ENCODE results near the gene ADAMTS9.
A peak's percentile ranks its signal among the peaks of the same experiment; 100 is the strongest.
"Not testable (repeated sequence)": the region's sequence is repeated elsewhere in the genome, so short reads cannot be mapped to it uniquely, and the experiment has no call there.

The ADAMTS9 gene

DNA sequence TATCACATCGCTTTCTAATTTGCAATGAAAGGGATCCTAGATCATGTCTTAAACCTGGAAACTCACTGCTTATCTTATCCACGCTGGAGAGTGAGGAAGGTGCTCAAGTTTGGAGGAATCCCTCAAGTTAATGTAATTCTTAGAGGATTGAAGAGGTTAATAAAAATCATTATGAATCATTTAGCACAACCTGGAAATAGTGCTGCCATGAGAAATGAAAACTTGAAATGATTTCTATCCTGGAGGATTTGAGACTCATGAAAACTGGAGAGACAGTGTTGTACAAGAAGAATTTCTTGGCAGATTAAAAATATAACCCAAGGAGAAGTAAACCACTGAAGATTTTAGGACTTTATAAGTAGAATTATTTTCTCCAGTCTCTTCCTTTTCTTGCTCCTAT, 125.9 kb downstream of the ADAMTS9 start:
- no peak for DNase-seq

DNA sequence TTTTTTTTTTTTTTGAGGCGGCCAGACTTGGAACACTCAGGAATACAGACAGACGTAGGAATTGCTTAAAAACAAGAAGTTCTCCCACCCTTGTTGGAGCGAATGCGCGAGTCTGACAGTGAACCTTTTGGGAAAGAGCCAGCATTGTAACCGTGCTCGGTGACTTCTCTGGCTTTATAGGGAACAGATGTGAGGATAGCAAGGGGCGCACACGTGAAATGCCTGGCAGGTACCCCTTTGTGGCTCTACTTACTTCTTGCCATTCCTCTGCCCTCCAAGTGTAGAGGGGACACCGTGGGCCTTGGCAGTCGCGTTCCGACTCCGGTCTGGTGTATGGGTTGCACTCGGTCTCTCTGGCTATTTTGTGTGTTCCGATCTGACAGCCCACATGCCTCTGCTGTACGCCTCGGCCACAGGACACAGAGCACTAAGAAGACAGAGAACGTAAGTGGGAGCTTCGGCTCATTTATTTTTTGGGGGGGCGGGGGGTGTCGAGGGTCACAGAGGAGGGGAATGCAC, 126.4 kb downstream of the ADAMTS9 start:
- no peak for DNase-seq

DNA sequence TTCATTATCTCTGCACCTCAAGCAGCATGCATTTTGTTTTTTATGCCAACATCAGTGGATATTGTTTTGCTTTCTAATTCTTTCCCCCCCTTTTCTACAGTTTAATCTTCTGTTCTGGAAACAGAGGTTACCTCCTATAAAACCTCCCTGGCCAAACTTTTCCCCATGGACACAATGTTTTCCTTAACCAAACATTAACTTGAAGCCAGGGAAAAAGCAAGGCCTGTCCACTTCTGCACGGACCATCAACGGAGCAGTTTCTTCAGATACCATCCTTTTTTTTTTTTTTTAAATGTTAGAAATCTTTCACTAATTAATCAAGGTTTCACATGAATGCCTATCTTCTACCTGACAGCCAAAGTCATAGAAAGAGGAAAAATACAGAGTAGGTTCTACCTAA, 127.0 kb downstream of the ADAMTS9 start:
- no peak for DNase-seq

DNA sequence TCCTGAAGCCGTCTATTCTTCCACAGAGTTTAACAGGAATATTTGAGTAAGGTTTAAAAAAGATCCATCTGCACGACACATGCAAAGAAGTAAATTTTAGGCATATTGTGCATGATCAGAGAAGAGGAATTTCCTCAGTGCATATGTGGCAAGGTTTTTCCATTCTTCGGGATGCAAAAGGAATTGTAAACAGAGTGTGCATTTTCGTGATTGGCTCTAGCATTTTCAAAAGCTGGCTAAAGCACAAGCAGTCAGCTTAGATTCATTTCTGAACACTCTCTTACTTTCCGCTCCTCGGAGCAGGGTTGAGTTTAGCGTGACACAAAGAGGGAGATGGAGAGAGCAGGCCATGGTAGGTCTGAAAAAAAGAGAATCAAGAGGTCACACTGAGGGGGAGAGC, 128.2 kb downstream of the ADAMTS9 start:
- no peak for DNase-seq

DNA sequence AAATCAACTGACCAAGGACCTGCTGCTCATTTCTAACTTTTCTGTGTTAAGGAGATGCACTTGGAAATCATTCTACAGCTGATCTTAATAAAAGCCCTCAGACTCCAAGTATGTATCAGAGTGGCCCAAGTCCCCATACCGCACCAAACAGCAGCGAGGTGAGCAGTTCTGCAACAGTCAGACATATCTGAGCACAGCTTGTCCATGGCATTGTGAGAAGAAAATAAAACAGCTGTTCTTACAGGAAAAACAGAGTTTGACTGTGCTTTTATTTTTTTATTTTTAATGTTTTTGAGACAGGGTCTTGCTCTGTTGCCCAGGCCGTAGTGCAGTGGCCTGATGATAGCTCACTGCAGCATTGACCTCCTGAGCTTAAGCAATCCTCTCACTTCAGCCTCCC, 131.8 kb downstream of the ADAMTS9 start:
- DNase-seq, result no peak

DNA sequence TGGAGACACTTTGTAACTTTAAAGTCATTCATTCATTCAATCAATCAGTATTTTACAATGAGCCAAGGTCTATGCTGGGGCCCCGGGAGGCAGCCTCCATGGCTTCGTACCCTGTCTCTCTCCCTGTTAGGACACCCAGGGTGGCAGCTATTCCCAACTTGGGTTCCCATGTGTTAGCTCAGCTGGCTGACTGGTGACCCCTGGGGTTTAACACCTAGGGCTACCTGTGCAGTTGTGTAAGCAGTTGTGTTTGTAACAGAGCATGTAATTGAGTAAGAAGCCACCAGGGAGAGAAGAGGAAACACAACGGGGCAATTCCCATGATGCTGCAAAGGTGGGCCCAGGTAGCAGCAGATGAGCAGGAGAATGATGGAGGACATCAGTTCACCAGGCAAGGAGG, 132.4 kb downstream of the ADAMTS9 start:
- DNase-seq, result no peak

DNA sequence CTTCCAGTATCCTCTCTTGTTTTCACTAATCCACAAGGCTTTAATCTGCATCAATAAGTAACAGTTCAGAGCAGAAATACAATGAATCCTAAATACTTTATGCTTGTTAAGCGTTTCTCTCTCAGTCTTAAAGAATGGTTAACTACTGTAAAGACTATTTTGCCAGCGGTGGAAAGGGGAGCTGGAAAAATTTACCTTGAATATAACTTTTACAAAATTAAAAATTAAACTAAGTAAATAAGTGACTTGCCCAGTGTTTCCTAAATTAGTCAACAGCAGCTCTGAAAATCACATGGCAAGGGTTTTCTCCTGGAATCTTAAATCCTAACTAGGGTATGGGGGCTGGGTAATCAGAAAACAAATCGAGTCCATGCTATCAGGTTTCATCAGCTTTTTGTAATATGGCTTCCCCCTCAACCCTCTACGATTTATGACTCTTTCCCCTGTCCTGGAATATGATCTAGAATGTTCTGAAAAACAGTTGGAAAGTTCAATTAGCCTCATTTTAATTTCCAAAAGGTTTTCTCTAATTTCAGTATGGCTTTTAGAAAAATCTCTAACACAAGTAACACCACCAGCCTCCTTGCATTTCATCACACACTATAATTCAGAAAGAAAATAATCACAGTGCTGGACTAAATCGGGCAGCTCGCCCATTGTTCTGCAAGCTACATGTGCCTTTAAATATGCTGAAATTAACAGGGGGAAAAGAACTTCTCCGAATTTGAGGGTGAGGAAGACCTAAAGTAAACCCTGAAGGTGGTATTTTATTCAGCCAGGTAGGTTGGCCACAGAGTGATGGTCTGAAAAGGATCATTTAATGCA, 133.5 kb downstream of the ADAMTS9 start:
- no peak for DNase-seq

DNA sequence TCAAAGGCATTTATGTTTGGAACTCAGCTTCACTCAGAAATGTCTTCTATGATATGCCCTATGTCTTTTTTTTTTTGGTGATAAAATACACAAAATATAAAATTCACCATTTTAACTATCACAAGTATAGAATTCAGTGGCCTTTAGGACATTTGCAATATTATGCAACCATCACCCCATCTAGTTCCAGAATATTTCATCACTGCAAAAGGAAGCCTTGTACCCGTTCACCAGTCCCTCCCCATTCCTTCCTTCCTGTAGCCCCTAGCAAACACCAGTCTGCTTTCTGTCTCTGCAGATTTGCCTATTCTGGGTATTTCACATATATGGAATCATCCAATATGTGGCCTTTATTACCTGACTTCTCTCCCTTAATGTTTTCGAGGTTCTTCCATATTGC, 134.8 kb downstream of the ADAMTS9 start:
- no peak for DNase-seq

DNA sequence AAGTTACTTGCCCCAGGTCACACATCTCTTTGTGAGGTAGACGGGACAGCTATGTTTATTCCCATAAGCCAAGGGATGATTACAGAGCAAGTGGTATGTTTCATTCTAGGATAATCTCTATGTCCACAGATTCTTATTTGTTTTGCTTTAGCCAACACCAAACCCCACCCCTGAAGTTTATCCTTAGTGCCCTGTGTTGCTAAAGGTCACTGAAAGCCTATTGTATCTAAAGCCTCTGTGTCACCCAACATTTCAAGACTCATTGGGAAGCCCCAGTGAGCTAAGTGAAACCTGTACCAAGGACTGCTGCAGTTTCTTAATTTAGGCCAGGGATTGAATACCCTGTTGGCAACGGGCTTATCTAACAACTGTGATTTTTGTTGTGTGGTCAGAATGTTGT, 135.6 kb downstream of the ADAMTS9 start:
- DNase-seq, result no peak

DNA sequence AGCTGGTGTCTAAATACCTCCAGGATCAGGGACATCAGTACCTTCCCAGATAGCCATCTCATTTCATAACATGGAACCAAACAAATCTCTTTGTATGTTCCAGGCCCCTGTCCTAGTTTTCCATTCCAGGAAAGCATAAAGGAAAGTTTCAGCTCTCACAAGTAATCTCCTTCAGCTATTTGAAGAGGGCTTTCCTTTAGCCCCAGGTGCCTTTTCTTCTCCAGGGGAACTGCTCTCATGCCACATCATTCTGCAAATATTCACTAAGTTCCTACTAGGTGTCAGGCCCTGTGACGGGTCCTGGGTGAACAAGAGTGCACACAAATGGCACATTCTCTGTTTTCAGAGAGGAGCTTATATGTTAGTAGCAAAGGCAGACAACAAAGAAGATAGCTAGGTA, 136.1 kb downstream of the ADAMTS9 start:
- DNase-seq, result no peak

DNA sequence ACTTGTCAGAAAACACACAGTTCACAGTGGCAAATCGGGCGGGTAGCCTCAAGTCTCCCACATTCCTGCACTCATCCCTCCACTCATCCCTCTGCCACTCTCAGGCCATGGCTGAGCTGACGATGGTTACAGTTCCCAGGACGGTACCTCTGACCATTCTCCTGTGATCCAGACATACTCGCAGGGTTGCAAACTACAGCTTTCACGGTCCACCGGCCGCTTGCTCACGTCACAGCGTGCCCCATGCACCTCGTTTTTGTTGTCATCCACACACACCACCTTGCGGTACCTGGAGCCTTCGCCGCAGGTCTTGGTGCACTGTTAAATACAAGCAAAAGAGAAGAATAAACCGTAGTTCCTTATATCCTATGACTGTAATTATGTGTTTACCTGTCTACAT, 137.1 kb downstream of the ADAMTS9 start:
- no peak for DNase-seq

DNA sequence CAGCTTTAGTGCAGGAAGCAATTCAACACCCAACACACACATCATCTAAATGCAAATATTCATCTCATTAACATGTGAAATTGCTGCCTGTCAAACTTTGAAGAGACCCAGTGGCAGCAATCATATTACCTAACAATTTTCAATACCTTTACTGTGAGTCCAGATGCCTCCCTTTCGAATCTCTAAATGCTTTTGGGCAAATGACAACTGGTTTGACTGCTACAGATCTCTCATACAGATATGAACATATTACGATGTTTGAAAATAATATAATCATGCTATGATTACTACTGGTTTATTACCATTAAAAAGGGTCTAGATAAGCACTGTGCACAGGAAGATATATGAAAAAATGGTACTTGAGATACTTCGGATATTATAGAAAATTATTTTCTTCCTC, 137.9 kb downstream of the ADAMTS9 start:
- DNase-seq, result no peak

DNA sequence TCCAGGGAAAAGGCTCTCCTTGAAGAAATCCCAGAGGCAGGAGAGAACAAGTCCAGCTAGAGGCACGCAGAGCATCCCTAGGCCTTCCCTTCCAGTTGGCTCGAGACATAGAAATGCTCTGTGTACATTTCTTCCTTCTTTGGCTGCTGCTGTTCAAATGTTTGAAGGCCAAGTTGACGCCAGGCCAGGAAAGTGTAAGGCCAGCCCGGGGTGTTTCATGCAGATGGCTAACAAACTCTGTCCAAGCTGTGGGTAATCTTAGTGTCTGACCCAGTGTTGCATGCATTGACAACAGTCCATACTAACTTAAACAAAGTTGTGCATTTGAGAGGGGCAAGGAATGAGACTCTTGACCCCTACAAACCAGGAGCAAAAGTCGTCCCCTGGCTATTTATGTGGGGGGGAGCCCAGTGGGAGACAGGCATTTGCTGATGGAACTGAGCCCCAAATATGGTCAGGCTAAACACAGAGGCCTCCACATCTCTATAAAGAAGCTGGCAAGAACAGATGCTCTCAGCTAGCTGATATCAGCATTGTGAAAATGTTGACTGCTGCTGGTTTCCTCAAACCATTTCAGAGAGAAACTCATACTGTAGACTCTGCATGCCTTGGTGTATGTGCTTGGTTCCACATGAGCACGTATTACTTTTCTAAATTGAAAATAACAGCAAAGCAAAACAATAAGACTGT, 139.5 kb downstream of the ADAMTS9 start:
- DNase-seq, result no peak

DNA sequence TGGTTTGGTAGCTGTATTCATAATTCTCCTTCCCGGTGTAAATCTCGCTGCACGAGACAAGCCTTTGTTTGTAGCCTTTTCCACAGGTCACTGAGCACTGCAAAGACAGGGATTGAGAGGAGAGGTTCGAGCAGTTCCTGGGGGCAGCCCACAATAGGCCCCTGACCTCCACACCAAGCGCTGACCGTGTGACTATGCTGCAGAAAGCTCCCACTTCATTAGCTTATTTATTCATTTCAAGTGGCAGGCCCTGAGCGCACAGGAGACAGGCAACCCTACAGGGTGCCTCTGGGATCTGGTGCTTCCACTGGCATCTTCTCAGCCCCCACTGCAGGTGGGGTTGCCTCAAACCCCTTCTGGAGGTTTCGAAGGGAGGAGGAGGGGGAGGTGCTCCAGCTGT, 140.9 kb downstream of the ADAMTS9 start:
- DNase-seq, result no peak

DNA sequence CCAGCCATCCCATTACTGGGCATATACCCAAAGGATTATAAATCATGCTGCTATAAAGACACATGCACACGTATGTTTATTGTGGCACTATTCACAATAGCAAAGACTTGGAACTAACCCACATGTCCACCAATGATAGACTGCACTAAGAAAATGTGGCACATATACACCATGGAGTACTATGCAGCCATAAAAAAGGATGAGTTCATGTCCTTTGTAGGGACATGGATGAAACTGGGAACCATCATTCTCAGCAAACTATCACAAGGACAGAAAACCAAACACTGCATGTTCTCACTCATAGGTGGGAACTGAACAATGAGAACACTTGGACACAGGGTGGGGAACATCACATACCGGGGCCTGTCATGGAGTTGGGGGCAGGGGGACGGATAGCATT, 142.6 kb downstream of the ADAMTS9 start:
- not testable (repeated sequence) for DNase-seq

DNA sequence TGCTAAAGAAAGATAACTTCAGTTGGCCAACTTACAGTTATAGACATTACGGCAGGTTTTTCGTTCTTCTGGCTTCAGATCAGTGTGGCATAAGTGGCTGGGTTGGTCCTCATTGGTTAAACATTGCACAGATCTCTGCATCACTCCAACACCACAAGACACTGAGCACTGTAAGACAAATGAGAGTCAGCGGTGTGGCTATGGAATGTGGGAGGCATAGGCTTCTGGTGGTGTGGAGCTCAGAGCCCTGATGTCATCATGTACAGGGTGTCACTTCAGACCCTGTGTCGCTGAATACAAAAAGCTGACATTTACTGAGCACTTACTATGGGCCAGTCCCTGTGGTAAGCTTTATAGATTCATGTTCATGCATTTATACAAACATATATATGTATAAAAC, 146.0 kb downstream of the ADAMTS9 start:
- no peak for DNase-seq

DNA sequence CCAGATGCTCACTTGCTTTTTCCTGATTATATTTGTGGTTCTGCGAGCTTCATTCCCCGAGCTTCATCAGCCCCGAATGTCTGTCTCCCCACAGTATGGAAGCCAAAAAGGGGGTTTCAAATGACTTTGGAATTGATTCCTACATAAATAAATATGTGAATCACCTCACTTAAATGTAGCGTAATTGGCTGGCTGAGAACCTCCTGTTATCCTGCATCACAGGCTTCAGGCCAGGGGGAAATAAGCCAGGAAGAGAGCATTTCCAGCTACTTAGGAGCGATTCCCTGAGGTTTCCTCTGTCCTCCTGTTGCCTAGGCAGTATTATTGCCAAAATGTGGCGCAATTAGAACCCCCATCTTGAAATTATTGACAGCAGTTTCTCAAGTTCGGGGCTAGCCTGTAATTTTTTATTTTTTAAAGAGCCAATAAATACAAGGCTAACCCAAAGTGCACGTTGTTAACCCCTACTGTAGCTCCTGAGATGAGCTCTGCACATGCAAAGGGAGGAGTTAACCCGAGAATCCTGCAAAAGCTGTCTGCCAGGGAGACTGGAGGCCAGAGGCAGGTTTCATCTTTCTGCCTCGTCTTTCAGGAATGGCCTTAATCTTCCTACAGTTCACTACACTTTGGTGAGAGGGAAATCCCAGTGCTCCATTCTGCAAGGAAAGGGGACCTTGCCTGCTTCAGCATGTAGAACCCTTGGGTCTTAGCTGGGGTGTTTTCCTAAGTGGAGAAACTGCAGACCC, 148.2 kb downstream of the ADAMTS9 start:
- no peak for DNase-seq

DNA sequence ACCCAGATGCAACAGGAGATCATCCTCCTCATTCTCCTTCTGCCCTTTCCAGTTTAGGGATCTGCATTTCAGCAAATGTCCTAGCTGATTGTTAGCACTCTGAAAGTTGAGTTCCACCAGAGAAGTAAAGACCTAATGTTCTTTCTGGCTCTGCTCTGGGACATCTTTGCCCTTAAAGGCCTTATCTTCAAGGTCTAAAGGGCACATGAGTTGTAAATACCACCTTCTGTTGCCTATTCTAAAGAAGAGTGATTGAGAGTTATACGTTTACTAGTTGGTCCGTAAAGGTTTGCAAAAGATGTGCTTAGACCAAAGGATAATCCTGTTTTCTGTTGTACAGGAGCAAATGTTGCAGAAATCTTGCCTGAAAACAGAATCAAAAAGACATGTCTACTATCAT, 151.6 kb downstream of the ADAMTS9 start:
- no peak for DNase-seq

DNA sequence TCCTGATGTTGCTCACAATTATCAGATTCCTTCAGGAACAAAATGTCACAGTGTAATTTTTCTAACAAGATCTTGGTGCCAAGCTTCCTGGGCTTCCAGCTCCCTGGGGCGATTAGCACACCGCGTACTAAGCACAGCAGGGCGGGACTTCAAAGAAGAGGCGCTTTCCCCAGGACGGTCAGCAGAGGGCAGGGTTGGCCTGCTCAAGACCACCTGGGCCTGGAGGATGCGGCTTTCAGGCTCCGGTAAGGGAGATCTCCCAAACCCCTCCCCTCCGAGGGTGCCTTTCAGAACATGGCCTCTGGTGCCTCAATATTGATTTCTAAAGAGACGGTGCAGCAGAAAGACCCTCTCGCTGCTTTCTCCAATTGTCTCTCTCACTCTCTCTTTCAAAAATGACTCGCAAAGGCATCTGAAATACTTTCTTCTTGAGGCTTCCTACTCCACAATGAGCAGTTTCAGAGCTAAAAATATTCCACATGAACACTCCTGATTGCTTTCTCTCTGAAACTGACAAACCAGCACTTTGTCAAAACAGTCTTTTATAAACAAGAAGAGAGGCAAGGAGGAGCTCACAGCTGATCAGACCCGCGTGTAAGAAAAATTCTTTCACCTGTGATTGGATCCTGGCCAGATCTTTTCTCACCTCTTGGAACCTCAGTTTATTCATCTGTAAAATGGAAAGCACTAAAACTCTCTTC, 154.0 kb downstream of the ADAMTS9 start:
- DNase-seq, result peak; percentile 5

DNA sequence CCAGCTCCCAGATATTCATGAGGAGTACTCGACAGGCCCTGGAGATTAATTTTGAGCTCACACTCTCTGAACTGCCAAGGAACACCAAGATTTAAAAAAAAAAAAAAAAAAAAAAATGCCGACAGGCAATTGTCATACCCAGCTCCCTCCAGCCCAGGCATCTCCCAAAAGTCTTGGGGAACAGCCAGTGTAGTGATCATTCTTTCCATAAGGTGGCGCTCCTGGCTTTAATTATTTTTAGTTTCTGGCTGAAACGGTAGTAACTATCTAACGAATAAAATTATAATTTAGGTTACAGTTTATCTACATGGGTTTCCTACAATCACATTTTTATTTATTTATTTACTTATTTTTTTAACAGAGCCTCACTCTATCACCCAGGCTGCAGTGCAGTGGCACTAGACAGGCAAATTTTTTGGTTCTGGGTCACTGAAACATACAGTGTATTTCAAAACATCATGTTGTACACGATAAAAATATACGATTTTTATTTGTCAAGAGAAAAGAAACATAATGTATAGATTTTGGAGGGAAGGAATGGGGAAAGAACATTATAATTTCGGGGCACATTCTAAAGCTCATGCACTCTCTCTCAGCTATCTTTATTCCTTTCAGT, 157.3 kb downstream of the ADAMTS9 start:
- DNase-seq, result no peak

DNA sequence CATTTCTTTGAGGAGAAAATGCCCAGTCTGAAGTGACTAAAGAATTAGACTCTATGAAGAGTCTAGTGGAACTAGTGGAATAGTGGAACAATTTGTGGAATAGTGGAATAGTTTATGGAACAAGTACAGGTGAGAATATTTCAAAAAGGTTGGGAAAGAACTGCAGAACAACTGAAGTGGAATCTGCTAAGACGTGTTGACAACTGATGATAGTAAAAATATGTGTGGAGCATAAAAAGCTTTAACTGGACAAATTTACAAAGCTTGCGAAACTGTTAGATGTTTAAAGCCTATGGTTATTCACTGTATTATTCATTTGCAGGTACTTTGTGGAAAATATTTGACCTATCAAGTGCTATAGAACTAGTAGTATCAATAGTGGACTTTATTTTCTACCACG, 164.5 kb downstream of the ADAMTS9 start:
- no peak for DNase-seq

DNA sequence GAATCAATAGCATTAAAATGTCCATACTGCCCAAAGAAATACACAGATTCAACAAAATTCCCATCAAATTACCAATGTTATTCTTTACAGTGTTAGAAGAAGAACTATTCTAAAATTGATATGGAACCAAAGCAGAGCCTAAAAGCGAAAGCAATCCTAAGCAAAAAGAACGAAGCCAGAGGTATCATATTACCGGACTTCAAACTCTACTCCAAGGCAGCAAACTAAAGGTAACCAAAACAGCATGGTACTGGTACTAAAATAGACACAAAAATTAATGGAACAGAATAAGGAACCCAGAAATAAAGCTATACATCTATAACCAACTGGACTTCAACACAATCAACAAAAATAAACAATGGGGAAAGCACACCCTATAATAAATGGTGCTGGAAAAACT, 167.5 kb downstream of the ADAMTS9 start:
- no peak for DNase-seq

DNA sequence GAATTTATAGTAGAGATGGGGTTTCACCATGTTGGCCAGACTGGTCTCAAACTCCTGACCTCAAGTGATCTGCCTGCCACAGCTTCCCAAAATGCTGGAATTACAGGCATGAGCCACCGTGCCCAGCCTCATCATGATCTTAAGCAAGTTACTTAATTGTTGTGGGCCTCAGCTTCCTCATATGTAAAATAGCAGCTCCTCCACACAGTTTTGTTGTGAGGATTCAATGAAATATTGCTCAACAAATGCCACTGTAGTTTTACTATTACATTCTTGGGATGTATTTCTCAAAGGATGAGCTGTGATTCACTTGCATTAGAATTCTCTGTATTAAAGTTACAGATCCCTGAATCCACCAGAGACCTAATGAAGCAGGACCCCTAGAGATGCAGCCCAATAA, 168.8 kb downstream of the ADAMTS9 start:
- no peak for DNase-seq
